Fibroblast of skin of abdomen (primary cell): ENCODE data around the gene TMSB15C. TPM values are rescaled to one million over a fixed set of nuclear protein-coding genes. Genes with fewer than 3 reads are reported as not detected.
"Not testable (repeated sequence)": the region's sequence is repeated elsewhere in the genome, so short reads cannot be mapped to it uniquely, and the experiment has no call there.

Source experiments
- DNase-seq: peaks from one replicate; pipeline ENCODE4 v3.0.0-alpha.2; 2013
- polyA plus RNA-seq, 2 experiments: library from polyadenylated mRNA; unstranded; fragments of 120-200 nt; gene quantifications; one replicate each; pipeline ENCODE4 v1.2.1, GENCODE V29; 2013; ENCODE audit not compliant: insufficient read length in 2 of 2

Gene TMSB15C
- 5.0 TPM for polyA plus RNA-seq (2013, experiment 1 of 2; ENCODE audit: insufficient read length)
- polyA plus RNA-seq (2013, experiment 2 of 2; ENCODE audit: insufficient read length) = 4.2 TPM

- DNase-seq = not testable (repeated sequence)
Measured at GRCh38 chrX:104075778-104076445, at the start of gene TMSB15C. Gene TMSB15C, minus strand, starts transcription at chrX:104076236.

- DNase-seq = no peak
Measured at GRCh38 chrX:104122829-104123228, 46.8 kb upstream of the TMSB15C start.

GRCh38 chrX:104118765-104119164 is 42.7 kb upstream of the TMSB15C start:
- no peak for DNase-seq

- no peak for DNase-seq
Measured at GRCh38 chrX:104117759-104118158, 41.7 kb upstream of the TMSB15C start.

- DNase-seq = peak; percentile 51
Measured at GRCh38 chrX:104113222-104113965, 37.4 kb upstream of the TMSB15C start.

- peak; percentile 60 for DNase-seq
Measured at GRCh38 chrX:104112326-104112951, 36.4 kb upstream of the TMSB15C start, which contains the start of gene ZCCHC18. Gene ZCCHC18, plus strand, starts transcription at chrX:104112523. Its CDS starts 1,589 bp downstream, at chrX:104114112.

- not testable (repeated sequence) for DNase-seq
Measured at GRCh38 chrX:104110491-104111240, 34.6 kb upstream of the TMSB15C start.

GRCh38 chrX:104108955-104109354 is 32.9 kb upstream of the TMSB15C start:
- DNase-seq = no peak

- no peak for DNase-seq
Measured at GRCh38 chrX:104105330-104106262, 29.6 kb upstream of the TMSB15C start.

GRCh38 chrX:104104676-104105075 is 28.6 kb upstream of the TMSB15C start:
- DNase-seq = no peak

- DNase-seq = no peak
Measured at GRCh38 chrX:104098919-104099318, 22.9 kb upstream of the TMSB15C start.

- DNase-seq = peak; percentile 56
Measured at GRCh38 chrX:104098151-104098808, 22.2 kb upstream of the TMSB15C start.

- no peak for DNase-seq
Measured at GRCh38 chrX:104085919-104086318, 9.9 kb upstream of the TMSB15C start.

GRCh38 chrX:104085477-104085876 is 9.4 kb upstream of the TMSB15C start:
- DNase-seq = no peak

GRCh38 chrX:104084534-104085277 is 8.7 kb upstream of the TMSB15C start:
- no peak for DNase-seq

GRCh38 chrX:104084063-104084462 is 8.0 kb upstream of the TMSB15C start:
- DNase-seq = no peak

GRCh38 chrX:104077854-104078253 is 1.8 kb upstream of the TMSB15C start:
- not testable (repeated sequence) for DNase-seq

- not testable (repeated sequence) for DNase-seq
Measured at GRCh38 chrX:104062636-104063035, 13.4 kb downstream of the TMSB15C start.

- DNase-seq = not testable (repeated sequence)
Measured at GRCh38 chrX:104054956-104055355, 21.1 kb downstream of the TMSB15C start.

- no peak for DNase-seq
Measured at GRCh38 chrX:104047171-104047570, 28.9 kb downstream of the TMSB15C start.
